Panc1 (cell line): Measurements from ENCODE around the gene DCTN1. TPM values are rescaled to one million over a fixed set of nuclear protein-coding genes. Genes with fewer than 3 reads are reported as not detected.

Experiments
- ATAC-seq: fragments of 200-7000 bp; cut with Tn5 transposase; 2 replicates; pipeline ENCODE4 v1.9.1; 2020; ENCODE audit warnings: mild to moderate bottlenecking, moderate library complexity
- BruUV-seq: library from RNA; stranded (reverse); fragments of 400-500 nt; replicated peaks from 2 replicates; lab custom pipeline; 2021; lab: Mats Ljungman, UMichigan
- CTCF ChIA-PET: fragments of 300-600 bp; sonication (Branson Sonifier 250); formaldehyde crosslinking; loops from one replicate; lab custom pipeline; 2022; ENCODE audit warnings: antibody characterized with exemption; lab: Charles Lee
- POLR2A ChIA-PET: fragments of 300-600 bp; sonication (Branson Sonifier 250); formaldehyde crosslinking; loops from one replicate; lab custom pipeline; 2022; ENCODE audit warnings: antibody characterized with exemption; lab: Charles Lee
- DNase-seq: peaks from one replicate; pipeline ENCODE4 v3.0.0-alpha.2; 2010; ENCODE audit warnings: low read depth, low spot score
- H3K27ac ChIP-seq: 2 replicates; pipeline ENCODE4 v1.5.1; 2011; ENCODE audit warnings: mild to moderate bottlenecking, low read length, inconsistent platforms
- H3K27me3 ChIP-seq: fragments of 200-500 bp; sonication (Bioruptor generic); 2 replicates; pipeline ENCODE4 v1.6.0; 2014; ENCODE audit warnings: low read length, inconsistent platforms; ENCODE audit not compliant: control insufficient read depth, insufficient read depth
- H3K36me3 ChIP-seq: fragments of 200-500 bp; sonication (Bioruptor generic); 2 replicates; pipeline ENCODE4 v1.5.1; 2014; ENCODE audit warnings: inconsistent platforms, mild to moderate bottlenecking, low read length, moderate library complexity; ENCODE audit not compliant: control insufficient read depth, insufficient read depth
- H3K4me1 ChIP-seq: 2 replicates; pipeline ENCODE4 v1.5.1; 2011; ENCODE audit warnings: inconsistent platforms, mild to moderate bottlenecking, low read length, moderate library complexity; ENCODE audit not compliant: control insufficient read depth, insufficient read depth
- H3K4me3 ChIP-seq, 2 experiments: 2 replicates each; pipeline ENCODE4 v1.5.1; 2011 to 2012; ENCODE audit warnings: low read depth in 2 of 2, low read length in 2 of 2, mild to moderate bottlenecking in 2 of 2, inconsistent platforms in 1 of 2, moderate library complexity in 1 of 2
- H3K9me3 ChIP-seq: fragments of 200-500 bp; sonication (Bioruptor generic); 2 replicates; pipeline ENCODE4 v1.5.1; 2014; ENCODE audit warnings: low read depth, mild to moderate bottlenecking, inconsistent platforms, low read length, moderate library complexity; ENCODE audit not compliant: control insufficient read depth, insufficient read depth
- POLR2AphosphoS5 ChIP-seq: IDR thresholded peaks from 2 replicates; pipeline ENCODE4 v1.6.1; 2012; ENCODE audit warnings: mild to moderate bottlenecking, low read depth, low read length, moderate library complexity
- SIN3A ChIP-seq: IDR thresholded peaks from 2 replicates; pipeline ENCODE4 v1.6.1; 2012; ENCODE audit warnings: low read depth, mild to moderate bottlenecking, low read length, moderate library complexity, borderline replicate concordance; ENCODE audit not compliant: insufficient read depth
- TCF7L2 ChIP-seq: IDR thresholded peaks from 2 replicates; pipeline ENCODE4 v1.6.1; 2011; ENCODE audit warnings: mild to moderate bottlenecking, low read depth, low read length, inconsistent platforms
- in situ Hi-C: cut with HindIII; loops from 2 replicates; pipeline ENCODE4 v1.10.0; 2016; ENCODE audit warnings: low sequenced_read_pairs, low pct_unique_long_range_greater_than_20kb
- intact Hi-C: fragments of 100-400 bp; cut with micrococcal nuclease; formaldehyde crosslinking; loops from one replicate; pipeline ENCODE4 v1.10.0; 2022; ENCODE audit not compliant: unreplicated experiment
- total RNA-seq: library from RNA; stranded (reverse); gene quantifications from one replicate; pipeline ENCODE4 v1.2.1, GENCODE V29; 2021; ENCODE audit not compliant: unreplicated experiment
- TF ChIP-seq, protein P1 (sequence below), 2 experiments: IDR thresholded peaks; 2 replicates each; pipeline ENCODE4 v1.6.1; 2011 to 2012; ENCODE audit warnings: low read depth in 2 of 2, control low read depth in 1 of 2, low read length in 1 of 2, mild to moderate bottlenecking in 1 of 2, moderate library complexity in 1 of 2; ENCODE audit not compliant: insufficient read depth in 1 of 2
- TF ChIP-seq, protein P2 (sequence below): fragments of 450-650 bp; IDR thresholded peaks from 2 replicates; pipeline ENCODE4 v1.5.1; 2017; ENCODE audit warnings: mild to moderate bottlenecking

The DCTN1 gene
- total RNA-seq, 1 experiment from 2014 or later: 190 TPM

DNA sequence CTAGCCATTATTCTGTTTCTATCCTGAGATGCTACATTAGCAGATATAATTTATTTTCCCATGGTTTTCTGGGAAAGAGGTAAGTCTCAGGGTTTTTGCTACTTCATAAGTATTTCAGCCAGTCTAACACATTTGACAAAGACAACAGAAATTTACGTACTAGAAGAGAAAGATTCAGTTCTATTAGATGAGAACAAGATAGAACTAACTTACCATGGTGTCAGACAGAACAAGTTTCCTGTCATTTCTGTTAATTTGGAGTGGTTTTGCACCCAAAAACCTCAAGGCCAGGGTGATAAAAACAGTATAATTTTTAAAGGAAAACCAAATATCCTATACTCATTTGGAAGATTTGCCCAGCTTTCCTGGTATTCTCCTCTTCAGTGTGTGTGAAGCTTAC is 52.5 kb downstream of the DCTN1 start:
- CTCF ChIA-PET: no interaction called here
- no peak for ATAC-seq
- no peaks in the 10 kb centered on the region for H3K36me3 ChIP-seq
- H3K9me3 ChIP-seq: no peaks in the 10 kb centered on the region
- H3K27me3 ChIP-seq: no peaks in the 10 kb centered on the region; the same call in 1 of the 2 replicates
- POLR2A ChIA-PET: no interaction called here
- H3K27ac ChIP-seq: no peak overlapping the region
- no TSS peak for BruUV-seq
- in situ Hi-C loops (no loop called here), intact Hi-C loops (no loop called here)
- TF ChIP-seq TCF7L2: no peak
- no peak for TF ChIP-seq SIN3A
- no peak for TF ChIP-seq POLR2AphosphoS5
- TF ChIP-seq, protein P1, sequence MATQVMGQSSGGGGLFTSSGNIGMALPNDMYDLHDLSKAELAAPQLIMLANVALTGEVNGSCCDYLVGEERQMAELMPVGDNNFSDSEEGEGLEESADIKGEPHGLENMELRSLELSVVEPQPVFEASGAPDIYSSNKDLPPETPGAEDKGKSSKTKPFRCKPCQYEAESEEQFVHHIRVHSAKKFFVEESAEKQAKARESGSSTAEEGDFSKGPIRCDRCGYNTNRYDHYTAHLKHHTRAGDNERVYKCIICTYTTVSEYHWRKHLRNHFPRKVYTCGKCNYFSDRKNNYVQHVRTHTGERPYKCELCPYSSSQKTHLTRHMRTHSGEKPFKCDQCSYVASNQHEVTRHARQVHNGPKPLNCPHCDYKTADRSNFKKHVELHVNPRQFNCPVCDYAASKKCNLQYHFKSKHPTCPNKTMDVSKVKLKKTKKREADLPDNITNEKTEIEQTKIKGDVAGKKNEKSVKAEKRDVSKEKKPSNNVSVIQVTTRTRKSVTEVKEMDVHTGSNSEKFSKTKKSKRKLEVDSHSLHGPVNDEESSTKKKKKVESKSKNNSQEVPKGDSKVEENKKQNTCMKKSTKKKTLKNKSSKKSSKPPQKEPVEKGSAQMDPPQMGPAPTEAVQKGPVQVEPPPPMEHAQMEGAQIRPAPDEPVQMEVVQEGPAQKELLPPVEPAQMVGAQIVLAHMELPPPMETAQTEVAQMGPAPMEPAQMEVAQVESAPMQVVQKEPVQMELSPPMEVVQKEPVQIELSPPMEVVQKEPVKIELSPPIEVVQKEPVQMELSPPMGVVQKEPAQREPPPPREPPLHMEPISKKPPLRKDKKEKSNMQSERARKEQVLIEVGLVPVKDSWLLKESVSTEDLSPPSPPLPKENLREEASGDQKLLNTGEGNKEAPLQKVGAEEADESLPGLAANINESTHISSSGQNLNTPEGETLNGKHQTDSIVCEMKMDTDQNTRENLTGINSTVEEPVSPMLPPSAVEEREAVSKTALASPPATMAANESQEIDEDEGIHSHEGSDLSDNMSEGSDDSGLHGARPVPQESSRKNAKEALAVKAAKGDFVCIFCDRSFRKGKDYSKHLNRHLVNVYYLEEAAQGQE (IDR thresholded peaks at IDR 0.05; ENCODE audit: insufficient read depth in 1 of 2, low read depth in 2 of 2, low read length in 1 of 2): no peak
- TF ChIP-seq, protein P2, sequence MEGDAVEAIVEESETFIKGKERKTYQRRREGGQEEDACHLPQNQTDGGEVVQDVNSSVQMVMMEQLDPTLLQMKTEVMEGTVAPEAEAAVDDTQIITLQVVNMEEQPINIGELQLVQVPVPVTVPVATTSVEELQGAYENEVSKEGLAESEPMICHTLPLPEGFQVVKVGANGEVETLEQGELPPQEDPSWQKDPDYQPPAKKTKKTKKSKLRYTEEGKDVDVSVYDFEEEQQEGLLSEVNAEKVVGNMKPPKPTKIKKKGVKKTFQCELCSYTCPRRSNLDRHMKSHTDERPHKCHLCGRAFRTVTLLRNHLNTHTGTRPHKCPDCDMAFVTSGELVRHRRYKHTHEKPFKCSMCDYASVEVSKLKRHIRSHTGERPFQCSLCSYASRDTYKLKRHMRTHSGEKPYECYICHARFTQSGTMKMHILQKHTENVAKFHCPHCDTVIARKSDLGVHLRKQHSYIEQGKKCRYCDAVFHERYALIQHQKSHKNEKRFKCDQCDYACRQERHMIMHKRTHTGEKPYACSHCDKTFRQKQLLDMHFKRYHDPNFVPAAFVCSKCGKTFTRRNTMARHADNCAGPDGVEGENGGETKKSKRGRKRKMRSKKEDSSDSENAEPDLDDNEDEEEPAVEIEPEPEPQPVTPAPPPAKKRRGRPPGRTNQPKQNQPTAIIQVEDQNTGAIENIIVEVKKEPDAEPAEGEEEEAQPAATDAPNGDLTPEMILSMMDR: no peak
- H3K4me1 ChIP-seq: no peaks in the 10 kb centered on the region
- H3K4me3 ChIP-seq: no peak overlapping the region
- DNase-seq: no peak

DNA sequence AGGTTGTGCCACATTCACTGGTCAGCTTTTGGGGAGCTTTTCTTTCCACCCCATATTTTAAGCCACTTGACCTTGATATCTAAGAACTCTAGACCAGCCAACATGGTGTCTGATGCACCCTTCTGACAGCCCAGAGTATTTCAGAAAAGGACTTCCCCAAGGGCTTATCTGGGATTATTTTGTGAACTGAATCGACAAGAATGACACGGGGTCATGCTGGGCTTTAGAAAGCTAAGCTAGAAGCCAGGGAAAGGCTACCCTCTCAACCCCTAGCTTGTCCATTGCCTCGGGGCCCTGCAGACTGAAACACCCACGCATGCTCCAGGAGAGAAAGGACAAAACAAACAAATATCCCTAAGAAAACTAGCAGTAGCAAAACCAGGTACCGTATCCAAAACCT is 52.9 kb downstream of the DCTN1 start:
- no peaks in the 10 kb centered on the region for H3K36me3 ChIP-seq
- no peaks in the 10 kb centered on the region; the same call in 1 of the 2 replicates for H3K27me3 ChIP-seq
- ATAC-seq (no peak), DNase-seq (no peak)
- H3K27ac ChIP-seq: no peak overlapping the region
- no peaks in the 10 kb centered on the region for H3K9me3 ChIP-seq
- TF ChIP-seq, protein P2: no peak; the same call in 1 of the 2 replicates
- TF ChIP-seq SIN3A (no peak), TCF7L2 (no peak), POLR2AphosphoS5 (no peak)
- TF ChIP-seq, protein P1 (IDR thresholded peaks at IDR 0.05; ENCODE audit: insufficient read depth in 1 of 2, low read depth in 2 of 2, low read length in 1 of 2): no peak
- POLR2A ChIA-PET: no interaction called here
- H3K4me1 ChIP-seq: no peaks in the 10 kb centered on the region
- BruUV-seq: no TSS peak
- H3K4me3 ChIP-seq: no peak overlapping the region
- CTCF ChIA-PET: no interaction called here
- intact Hi-C loops (no loop called here), in situ Hi-C loops (no loop called here)
